Neural progenitor cell (in vitro differentiated cells): ENCODE measurements around the gene PREX1.

Source experiments
- EZH2 ChIP-seq: fragments of 200-600 bp; sonication (generic); IDR thresholded peaks from 2 replicates; pipeline ENCODE4 v1.6.1; 2017; ENCODE audit warnings: antibody characterized with exemption, mild to moderate bottlenecking, moderate library complexity
- EZH2phosphoT487 ChIP-seq: fragments of 200-600 bp; sonication (generic); IDR thresholded peaks from 2 replicates; pipeline ENCODE4 v1.6.1; 2017; ENCODE audit warnings: antibody characterized with exemption
- TF ChIP-seq, protein P1 (sequence below): fragments of 200-600 bp; sonication (generic); IDR thresholded peaks from 2 replicates; pipeline ENCODE4 v1.5.1; 2017; ENCODE audit warnings: antibody characterized with exemption, mild to moderate bottlenecking

DNA sequence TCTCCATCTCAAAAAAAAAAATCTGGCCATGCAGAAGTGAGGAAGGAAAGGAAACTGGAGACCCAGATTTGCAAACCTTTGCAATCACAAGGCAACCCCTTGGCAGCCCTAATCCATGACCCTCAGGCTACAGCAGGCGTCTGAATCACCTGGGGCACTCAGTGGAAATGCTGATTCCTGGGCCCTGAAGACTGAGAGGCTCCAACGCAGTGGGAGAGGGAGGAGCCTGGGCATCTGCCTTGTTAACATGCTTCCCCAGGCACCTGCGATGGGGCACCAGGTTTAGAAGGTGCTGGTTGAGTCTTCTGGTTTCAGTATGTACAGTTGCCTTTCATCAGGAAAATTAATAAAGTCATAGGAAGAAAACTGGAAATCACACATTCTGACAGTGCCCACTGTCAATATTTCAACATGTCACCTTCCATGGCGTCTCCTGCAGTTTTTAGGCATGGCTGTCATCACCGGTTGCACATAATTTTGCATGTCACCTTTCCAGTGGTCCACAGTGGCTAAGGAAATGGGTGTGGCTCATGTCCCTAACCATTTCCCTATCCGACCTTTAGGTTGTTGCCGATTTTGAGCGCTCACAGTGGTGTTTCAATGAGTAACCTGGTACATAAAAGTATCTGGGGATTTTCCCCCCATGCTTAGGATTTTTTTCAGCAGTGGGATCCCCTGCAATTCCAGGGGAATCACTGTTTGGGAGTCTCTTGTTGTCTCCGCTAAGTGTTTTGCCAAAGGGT, 56.9 kb downstream of the PREX1 start:
- TF ChIP-seq, protein P1, sequence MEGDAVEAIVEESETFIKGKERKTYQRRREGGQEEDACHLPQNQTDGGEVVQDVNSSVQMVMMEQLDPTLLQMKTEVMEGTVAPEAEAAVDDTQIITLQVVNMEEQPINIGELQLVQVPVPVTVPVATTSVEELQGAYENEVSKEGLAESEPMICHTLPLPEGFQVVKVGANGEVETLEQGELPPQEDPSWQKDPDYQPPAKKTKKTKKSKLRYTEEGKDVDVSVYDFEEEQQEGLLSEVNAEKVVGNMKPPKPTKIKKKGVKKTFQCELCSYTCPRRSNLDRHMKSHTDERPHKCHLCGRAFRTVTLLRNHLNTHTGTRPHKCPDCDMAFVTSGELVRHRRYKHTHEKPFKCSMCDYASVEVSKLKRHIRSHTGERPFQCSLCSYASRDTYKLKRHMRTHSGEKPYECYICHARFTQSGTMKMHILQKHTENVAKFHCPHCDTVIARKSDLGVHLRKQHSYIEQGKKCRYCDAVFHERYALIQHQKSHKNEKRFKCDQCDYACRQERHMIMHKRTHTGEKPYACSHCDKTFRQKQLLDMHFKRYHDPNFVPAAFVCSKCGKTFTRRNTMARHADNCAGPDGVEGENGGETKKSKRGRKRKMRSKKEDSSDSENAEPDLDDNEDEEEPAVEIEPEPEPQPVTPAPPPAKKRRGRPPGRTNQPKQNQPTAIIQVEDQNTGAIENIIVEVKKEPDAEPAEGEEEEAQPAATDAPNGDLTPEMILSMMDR, result no peak
- TF ChIP-seq EZH2 (no peak), EZH2phosphoT487 (no peak)
